ENCODE measurements around the gene STX12. TPM values are rescaled to one million over a fixed set of nuclear protein-coding genes. Genes with fewer than 3 reads are reported as not detected.
"Not testable (repeated sequence)": the region's sequence is repeated elsewhere in the genome, so short reads cannot be mapped to it uniquely, and the experiment has no call there.

Gene STX12
- total RNA-seq, 3 donors from 2014 or later, result 58.1 to 64.9 (median 61.8) TPM

DNA sequence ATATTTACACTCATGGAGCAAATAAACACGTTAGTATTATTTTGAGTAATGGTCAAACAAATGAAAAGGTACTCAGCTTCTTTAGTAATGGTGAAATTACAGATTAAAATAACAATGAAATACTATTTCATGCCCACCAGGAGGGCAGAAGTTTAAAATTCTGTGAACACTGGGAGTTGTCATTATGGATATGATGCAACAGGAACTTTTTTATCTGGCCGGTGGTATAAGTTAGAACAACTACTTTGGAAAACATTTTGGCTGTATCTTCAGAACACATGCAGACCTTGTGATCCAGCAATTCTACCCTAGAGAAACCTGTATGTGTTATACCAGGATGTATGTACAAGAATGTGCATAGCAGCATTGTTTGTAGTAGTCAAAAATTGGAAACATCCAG, 34.4 kb downstream of the STX12 start:
- Histone ChIP-seq H3K4me3 (no peak overlapping the region), H3K9me3 (no peaks in the 10 kb centered on the region), H3K4me1 (ENCODE audit: low read depth) (no peaks in the 10 kb centered on the region), H3K36me3 (ENCODE audit: low read depth) (no peaks in the 10 kb centered on the region)
- intact Hi-C loops (cut with DNase I, micrococcal nuclease), result no loop called here
- TF ChIP-seq, protein P1, sequence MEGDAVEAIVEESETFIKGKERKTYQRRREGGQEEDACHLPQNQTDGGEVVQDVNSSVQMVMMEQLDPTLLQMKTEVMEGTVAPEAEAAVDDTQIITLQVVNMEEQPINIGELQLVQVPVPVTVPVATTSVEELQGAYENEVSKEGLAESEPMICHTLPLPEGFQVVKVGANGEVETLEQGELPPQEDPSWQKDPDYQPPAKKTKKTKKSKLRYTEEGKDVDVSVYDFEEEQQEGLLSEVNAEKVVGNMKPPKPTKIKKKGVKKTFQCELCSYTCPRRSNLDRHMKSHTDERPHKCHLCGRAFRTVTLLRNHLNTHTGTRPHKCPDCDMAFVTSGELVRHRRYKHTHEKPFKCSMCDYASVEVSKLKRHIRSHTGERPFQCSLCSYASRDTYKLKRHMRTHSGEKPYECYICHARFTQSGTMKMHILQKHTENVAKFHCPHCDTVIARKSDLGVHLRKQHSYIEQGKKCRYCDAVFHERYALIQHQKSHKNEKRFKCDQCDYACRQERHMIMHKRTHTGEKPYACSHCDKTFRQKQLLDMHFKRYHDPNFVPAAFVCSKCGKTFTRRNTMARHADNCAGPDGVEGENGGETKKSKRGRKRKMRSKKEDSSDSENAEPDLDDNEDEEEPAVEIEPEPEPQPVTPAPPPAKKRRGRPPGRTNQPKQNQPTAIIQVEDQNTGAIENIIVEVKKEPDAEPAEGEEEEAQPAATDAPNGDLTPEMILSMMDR (IDR thresholded peaks at IDR 0.05), result no peak
- ATAC-seq (no peak), DNase-seq (no peak)

DNA sequence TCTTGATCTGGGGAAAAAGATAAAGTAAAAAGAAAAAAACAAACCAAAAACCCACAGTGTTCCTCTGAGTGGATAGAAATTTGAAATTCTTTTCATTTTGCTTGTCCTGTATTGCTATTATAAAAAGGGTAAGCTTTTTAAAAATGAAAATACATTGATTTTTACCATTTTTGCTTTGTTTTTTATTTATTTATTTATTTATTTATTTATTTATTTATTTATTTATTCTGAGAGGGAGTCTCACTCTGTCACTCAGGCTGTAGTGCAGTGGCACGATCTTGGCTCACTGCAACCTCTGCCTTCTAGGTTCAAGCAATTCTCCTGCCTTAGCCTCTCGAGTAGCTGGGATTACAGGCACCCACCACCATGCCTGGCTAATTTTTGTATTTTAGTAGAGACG, 35.1 kb downstream of the STX12 start:
- H3K4me3 ChIP-seq; intact Hi-C loops (cut with DNase I, micrococcal nuclease); DNase-seq; ATAC-seq; H3K4me1 ChIP-seq (ENCODE audit: low read depth); H3K9me3 ChIP-seq; H3K36me3 ChIP-seq (ENCODE audit: low read depth): not testable (repeated sequence)

DNA sequence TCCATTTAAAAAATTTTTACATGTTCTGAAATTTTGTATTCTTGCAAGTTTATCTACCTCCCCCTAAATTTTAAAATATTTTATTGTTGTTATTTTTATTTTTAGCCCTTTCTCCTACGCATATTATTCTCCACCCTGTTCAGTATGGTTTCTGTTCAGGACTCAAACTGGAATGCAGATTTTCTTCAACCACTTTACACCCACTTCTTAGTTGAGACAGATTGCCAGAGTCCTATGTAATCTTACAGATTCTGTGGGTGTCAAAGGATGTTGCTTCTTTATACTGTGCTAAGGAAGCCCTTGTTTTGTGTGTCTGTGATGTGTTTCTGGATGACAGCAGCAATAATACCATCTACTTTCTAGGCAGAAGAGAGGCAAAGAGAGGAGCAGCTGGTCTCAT, 36.9 kb downstream of the STX12 start:
- H3K36me3 ChIP-seq (ENCODE audit: low read depth), result no peaks in the 10 kb centered on the region
- TF ChIP-seq, protein P1 (IDR thresholded peaks at IDR 0.05), result no peak
- no peaks in the 10 kb centered on the region for H3K4me1 ChIP-seq (ENCODE audit: low read depth)
- ATAC-seq (no peak), DNase-seq (no peak)
- intact Hi-C loops (cut with DNase I, micrococcal nuclease), result no loop called here
- H3K4me3 ChIP-seq, result no peak overlapping the region
- H3K9me3 ChIP-seq, result no peaks in the 10 kb centered on the region

DNA sequence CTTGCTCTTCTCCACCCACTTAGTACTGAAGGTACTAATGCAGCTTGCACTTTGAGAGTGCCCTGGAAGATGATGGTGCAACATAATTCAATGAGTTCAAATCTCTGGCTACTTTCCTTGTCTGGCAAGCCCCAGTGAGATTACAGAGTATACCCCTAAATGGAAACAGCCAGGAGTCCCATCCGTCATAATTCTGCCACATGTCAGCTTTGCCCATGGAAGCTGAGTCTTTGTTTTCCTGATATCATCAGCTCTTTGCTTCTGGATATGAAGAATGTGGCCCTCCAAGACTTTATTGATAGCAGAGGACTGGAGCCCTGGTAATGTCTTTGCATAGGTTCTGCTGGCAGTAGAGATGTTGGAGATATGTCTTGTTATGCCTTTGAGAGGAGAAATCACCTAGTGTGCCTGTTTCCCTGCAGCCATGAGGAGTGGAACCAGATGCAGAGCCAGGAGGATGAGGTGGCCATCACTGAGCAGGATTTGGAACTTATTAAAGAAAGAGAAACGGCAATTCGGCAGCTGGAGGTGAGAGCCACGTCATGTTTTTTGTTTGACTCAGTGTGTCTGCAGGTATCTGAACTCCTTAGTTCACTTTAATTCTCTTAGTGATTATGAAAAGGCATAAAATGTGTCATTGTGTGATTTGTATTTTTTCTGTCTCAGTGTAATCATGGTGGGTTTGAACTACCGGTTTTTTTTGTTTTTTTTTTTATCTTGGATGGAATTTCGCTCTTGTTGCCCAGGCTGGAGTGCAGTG, 38.9 kb downstream of the STX12 start:
- ATAC-seq (no peak), DNase-seq (no peak)
- TF ChIP-seq, protein P1 (IDR thresholded peaks at IDR 0.05), result no peak
- Histone ChIP-seq H3K4me3 (no peak overlapping the region), H3K36me3 (ENCODE audit: low read depth) (no peaks in the 10 kb centered on the region), H3K9me3 (no peaks in the 10 kb centered on the region), H3K4me1 (ENCODE audit: low read depth) (no peaks in the 10 kb centered on the region)
- intact Hi-C loops (cut with DNase I, micrococcal nuclease), result no loop called here

DNA sequence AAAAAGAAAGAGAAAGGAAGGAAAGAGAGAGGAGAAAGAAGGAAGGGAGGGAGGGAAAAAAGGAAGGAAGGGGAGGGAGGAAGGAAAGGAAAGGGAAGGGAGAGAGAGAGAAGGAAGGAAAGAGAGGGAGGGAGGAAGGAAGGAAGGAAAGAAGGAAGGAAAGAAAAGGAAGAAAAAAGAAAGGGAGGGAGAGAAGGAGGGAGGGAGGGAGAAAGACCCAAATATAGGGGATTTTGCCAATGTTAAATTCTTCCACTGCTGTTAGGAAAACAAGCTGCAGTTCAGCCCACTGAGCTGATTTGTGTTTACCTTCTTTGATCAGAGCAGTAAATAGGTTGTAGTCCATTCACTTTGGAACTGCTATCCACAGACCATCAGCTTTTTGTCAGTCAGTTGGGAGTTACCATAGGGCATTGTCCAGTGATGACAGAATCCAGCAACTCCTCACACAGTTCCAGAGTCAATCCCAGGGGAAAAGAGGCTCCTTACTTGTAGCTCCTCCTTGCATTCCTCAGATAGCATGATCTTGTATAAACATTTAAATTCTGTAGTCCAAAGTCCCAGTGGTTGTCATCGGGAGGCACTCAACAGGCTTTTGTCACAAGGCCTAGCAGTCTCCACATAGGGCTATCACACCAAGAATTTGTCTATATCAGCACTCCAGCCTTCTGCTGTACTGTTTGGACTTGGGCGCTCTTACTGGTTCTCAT, 44.1 kb downstream of the STX12 start:
- intact Hi-C loops (cut with DNase I, micrococcal nuclease), result no loop called here
- peaks cover 6% of the 10 kb centered on the region for H3K4me1 ChIP-seq (ENCODE audit: low read depth)
- no peak overlapping the region for H3K4me3 ChIP-seq
- DNase-seq (peak in 1 of 3 donors; percentile 36), ATAC-seq (peak; percentile 97)
- TF ChIP-seq, protein P1 (IDR thresholded peaks at IDR 0.05), result no peak
- H3K9me3 ChIP-seq, result no peaks in the 10 kb centered on the region
- peaks cover 8% of the 10 kb centered on the region for H3K36me3 ChIP-seq (ENCODE audit: low read depth)

DNA sequence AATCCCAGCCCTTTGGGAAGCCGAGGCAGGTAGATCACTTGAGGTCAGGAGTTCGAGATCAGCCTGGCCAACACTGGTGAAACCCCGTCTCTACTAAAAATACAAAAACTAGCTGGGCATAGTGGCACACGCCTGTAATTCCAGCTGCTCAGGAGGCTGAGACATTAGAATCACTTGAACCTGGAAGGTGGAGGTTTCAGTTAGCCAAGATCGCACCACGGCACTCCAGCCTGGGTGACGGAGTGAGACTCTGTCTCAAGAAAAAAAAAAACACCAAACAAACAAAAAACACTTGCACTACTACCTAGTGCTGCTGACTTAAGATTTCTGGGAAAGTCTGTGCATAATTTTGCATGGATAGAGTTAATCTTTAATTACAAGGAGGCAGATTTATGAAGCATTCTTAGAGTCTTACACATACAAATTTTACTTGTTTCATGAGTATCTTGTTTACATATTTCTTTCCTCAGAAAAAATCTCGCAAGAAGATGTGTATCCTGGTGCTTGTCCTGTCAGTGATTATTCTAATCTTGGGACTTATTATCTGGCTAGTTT, 48.8 kb downstream of the STX12 start:
- DNase-seq, result no peak
- no peak overlapping the region for H3K4me3 ChIP-seq
- H3K36me3 ChIP-seq (ENCODE audit: low read depth), result peaks cover 11% of the 10 kb centered on the region
- TF ChIP-seq, protein P1 (IDR thresholded peaks at IDR 0.05), result no peak
- ATAC-seq, result no peak
- no peaks in the 10 kb centered on the region for H3K9me3 ChIP-seq
- intact Hi-C loops (cut with DNase I, micrococcal nuclease), result no loop called here
- H3K4me1 ChIP-seq (ENCODE audit: low read depth), result peaks cover 6% of the 10 kb centered on the region
